Mesendoderm (in vitro differentiated cells): ENCODE data around the gene CCDC63.

ENCODE experiments used
- DNase-seq: peaks from one replicate; pipeline ENCODE4 v3.0.0; 2013
- H2AK5ac ChIP-seq: 2 replicates; pipeline ENCODE4 v1.6.1; 2013; ENCODE audit warnings: low read length, inconsistent platforms
- H2BK120ac ChIP-seq: 2 replicates; pipeline ENCODE4 v1.6.1; 2013; ENCODE audit warnings: low read depth, mild to moderate bottlenecking, low read length, moderate library complexity, mixed read lengths
- H2BK15ac ChIP-seq: replicated peaks from 2 replicates; pipeline ENCODE4 v1.6.1; 2013; ENCODE audit warnings: low read depth, mild to moderate bottlenecking, moderate library complexity
- H2BK5ac ChIP-seq: 2 replicates; pipeline ENCODE4 v1.6.1; 2013; ENCODE audit warnings: low read length, inconsistent platforms
- H3K18ac ChIP-seq: 2 replicates; pipeline ENCODE4 v1.6.1; 2013; ENCODE audit warnings: mild to moderate bottlenecking, low read length, mixed read lengths
- H3K23ac ChIP-seq: one replicate; pipeline ENCODE4 v1.6.1; 2013; ENCODE audit warnings: low read length
- H3K27ac ChIP-seq: 2 replicates; pipeline ENCODE4 v1.5.1; 2013; ENCODE audit warnings: low read depth, mild to moderate bottlenecking, inconsistent platforms, low read length, moderate library complexity
- H3K27me3 ChIP-seq: 2 replicates; pipeline ENCODE4 v1.6.1; 2013; ENCODE audit warnings: low read length, control low read depth, mild to moderate bottlenecking, inconsistent platforms; ENCODE audit not compliant: insufficient read depth, poor library complexity
- H3K36me3 ChIP-seq: 2 replicates; pipeline ENCODE4 v1.6.1; 2013; ENCODE audit warnings: low read length, inconsistent platforms; ENCODE audit not compliant: control insufficient read depth, insufficient read depth
- H3K4ac ChIP-seq: one replicate; pipeline ENCODE4 v1.6.1; 2013; ENCODE audit warnings: low read depth, mild to moderate bottlenecking, low read length, moderate library complexity
- H3K4me1 ChIP-seq: 2 replicates; pipeline ENCODE4 v1.6.1; 2013; ENCODE audit warnings: low read depth, low read length, inconsistent platforms; ENCODE audit not compliant: control insufficient read depth
- H3K4me2 ChIP-seq: 2 replicates; pipeline ENCODE4 v1.6.1; 2013; ENCODE audit warnings: low read length
- H3K4me3 ChIP-seq: 2 replicates; pipeline ENCODE4 v1.5.1; 2013; ENCODE audit warnings: mild to moderate bottlenecking, low read length
- H3K56ac ChIP-seq: one replicate; pipeline ENCODE4 v1.6.1; 2013; ENCODE audit warnings: low read length
- H3K79me1 ChIP-seq: 2 replicates; pipeline ENCODE4 v1.6.1; 2013; ENCODE audit warnings: low read length, inconsistent platforms
- H3K79me2 ChIP-seq: 2 replicates; pipeline ENCODE4 v1.6.1; 2013; ENCODE audit warnings: mild to moderate bottlenecking, low read length; ENCODE audit not compliant: control insufficient read depth, insufficient read depth
- H3K9ac ChIP-seq: 2 replicates; pipeline ENCODE4 v1.6.1; 2013; ENCODE audit warnings: low read length, inconsistent platforms
- H4K5ac ChIP-seq: one replicate; pipeline ENCODE4 v1.6.1; 2013; ENCODE audit warnings: low read length
- H4K8ac ChIP-seq: one replicate; pipeline ENCODE4 v1.6.1; 2013; ENCODE audit warnings: low read depth, mild to moderate bottlenecking, control low read depth, low read length, moderate library complexity
- WGBS: extraction: QIAGEN DNeasy Blood & Tissue Kit; methylation state at CpG from one replicate; pipeline ENCODE4 v1.1.7; 2013; ENCODE audit warnings: low lambda C conversion rate, missing lambda C conversion rate; ENCODE audit not compliant: insufficient coverage; ENCODE audit errors: extremely low coverage; 5-methylcytosine and 5-hydroxymethylcytosine counted together

CCDC63 gene

DNA sequence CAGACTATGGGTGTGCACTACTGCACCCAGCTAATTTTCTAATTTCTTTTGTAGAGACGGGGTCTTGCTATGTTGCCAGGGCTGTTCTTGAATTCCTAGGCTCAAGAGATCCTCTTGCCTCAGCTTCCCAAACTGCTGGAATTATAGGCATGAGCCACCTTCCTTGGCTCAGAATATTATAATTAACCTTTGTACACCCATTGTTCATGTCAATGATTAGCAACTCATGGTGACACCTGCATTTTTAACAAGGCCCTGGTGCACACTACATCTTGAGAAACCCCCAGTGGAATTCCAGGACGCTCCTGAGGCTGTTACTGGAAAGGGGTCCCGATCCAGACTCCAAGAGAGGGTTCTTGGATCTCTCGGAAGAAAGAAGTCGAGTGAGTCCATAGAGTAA, 28.3 kb upstream of the CCDC63 start:
- H3K79me2 ChIP-seq, result no peaks in the 10 kb centered on the region
- WGBS, result no CpG with 5 or more reads among the region's 5 CpGs
- H3K18ac ChIP-seq, result no peak overlapping the region
- no peak overlapping the region for H3K9ac ChIP-seq
- no peak overlapping the region for H2BK15ac ChIP-seq
- H2BK5ac ChIP-seq, result no peak overlapping the region
- H3K4me2 ChIP-seq, result no peak overlapping the region
- no peaks in the 10 kb centered on the region for H3K4me1 ChIP-seq
- H4K8ac ChIP-seq, result no peak overlapping the region
- no peak overlapping the region for H2AK5ac ChIP-seq
- DNase-seq, result no peak
- no peak overlapping the region for H3K4me3 ChIP-seq
- no peaks in the 10 kb centered on the region for H3K27me3 ChIP-seq
- no peaks in the 10 kb centered on the region for H3K79me1 ChIP-seq
- no peak overlapping the region for H2BK120ac ChIP-seq
- H3K4ac ChIP-seq, result no peak overlapping the region
- H3K56ac ChIP-seq, result no peak overlapping the region
- no peaks in the 10 kb centered on the region for H3K36me3 ChIP-seq
- no peak overlapping the region for H3K27ac ChIP-seq
- H3K23ac ChIP-seq, result no peak overlapping the region
- H4K5ac ChIP-seq, result no peak overlapping the region

DNA sequence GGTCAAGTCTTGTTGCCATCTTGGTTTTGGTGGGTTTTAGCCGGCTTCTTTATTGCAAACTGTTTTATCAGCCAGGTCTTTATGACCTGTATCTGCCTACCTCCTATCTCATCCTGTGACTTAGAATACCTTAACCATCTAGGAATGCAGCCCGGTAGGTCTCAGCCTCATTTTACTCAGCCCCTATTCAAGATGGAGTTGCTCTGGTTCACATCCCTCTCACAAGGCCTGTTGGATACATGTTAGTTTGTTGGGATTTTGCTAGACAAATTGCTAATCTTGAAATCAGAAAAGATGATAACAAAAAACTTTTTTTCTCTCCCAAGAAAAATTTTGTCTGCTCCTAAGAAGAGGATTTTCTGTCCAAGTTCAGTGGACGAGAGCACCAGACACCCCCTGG, 27.6 kb upstream of the CCDC63 start:
- H2BK15ac ChIP-seq, result no peak overlapping the region
- no peak overlapping the region for H2AK5ac ChIP-seq
- H2BK120ac ChIP-seq, result no peak overlapping the region
- no peaks in the 10 kb centered on the region for H3K27me3 ChIP-seq
- H3K4ac ChIP-seq, result no peak overlapping the region
- H3K18ac ChIP-seq, result no peak overlapping the region
- H3K9ac ChIP-seq, result no peak overlapping the region
- no peak overlapping the region for H3K4me2 ChIP-seq
- no peak overlapping the region for H3K4me3 ChIP-seq
- WGBS, result no CpG with 5 or more reads among the region's 3 CpGs
- DNase-seq, result no peak
- H3K79me2 ChIP-seq, result no peaks in the 10 kb centered on the region
- no peak overlapping the region for H3K23ac ChIP-seq
- H2BK5ac ChIP-seq, result no peak overlapping the region
- no peak overlapping the region for H4K5ac ChIP-seq
- no peak overlapping the region for H4K8ac ChIP-seq
- no peaks in the 10 kb centered on the region for H3K36me3 ChIP-seq
- H3K4me1 ChIP-seq, result no peaks in the 10 kb centered on the region
- H3K27ac ChIP-seq, result no peak overlapping the region
- no peak overlapping the region for H3K56ac ChIP-seq
- no peaks in the 10 kb centered on the region for H3K79me1 ChIP-seq

DNA sequence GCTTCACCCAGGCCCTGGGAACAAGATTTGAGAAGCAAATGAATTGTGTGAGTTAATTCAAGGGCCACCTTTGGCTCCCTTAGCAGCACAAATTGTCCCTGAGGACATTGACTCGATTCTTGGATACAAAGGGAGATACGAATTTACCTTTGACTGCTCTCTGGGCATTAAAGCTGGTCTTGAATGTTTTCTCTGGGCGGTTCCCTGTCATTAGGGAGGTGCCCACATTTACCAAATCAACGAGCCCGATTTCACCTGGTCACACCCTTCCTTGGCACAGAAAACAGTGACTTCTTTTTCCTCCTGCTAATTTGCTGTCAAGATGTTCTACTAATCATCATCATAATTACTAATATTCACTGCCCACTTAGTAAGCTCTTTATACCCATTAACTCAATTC, 27.1 kb upstream of the CCDC63 start:
- no peaks in the 10 kb centered on the region for H3K79me1 ChIP-seq
- H3K4me1 ChIP-seq, result no peaks in the 10 kb centered on the region
- no peak overlapping the region for H3K4ac ChIP-seq
- no peak overlapping the region for H2BK5ac ChIP-seq
- no CpG with 5 or more reads among the region's 5 CpGs for WGBS
- H3K27me3 ChIP-seq, result no peaks in the 10 kb centered on the region
- no peak overlapping the region for H3K56ac ChIP-seq
- H2BK15ac ChIP-seq, result no peak overlapping the region
- no peaks in the 10 kb centered on the region for H3K36me3 ChIP-seq
- no peak overlapping the region for H2BK120ac ChIP-seq
- no peak overlapping the region for H4K8ac ChIP-seq
- H3K4me2 ChIP-seq, result no peak overlapping the region
- H2AK5ac ChIP-seq, result no peak overlapping the region
- H3K9ac ChIP-seq, result no peak overlapping the region
- no peak overlapping the region for H3K23ac ChIP-seq
- H4K5ac ChIP-seq, result no peak overlapping the region
- no peak overlapping the region for H3K27ac ChIP-seq
- DNase-seq, result no peak
- no peak overlapping the region for H3K4me3 ChIP-seq
- no peak overlapping the region for H3K18ac ChIP-seq
- no peaks in the 10 kb centered on the region for H3K79me2 ChIP-seq

DNA sequence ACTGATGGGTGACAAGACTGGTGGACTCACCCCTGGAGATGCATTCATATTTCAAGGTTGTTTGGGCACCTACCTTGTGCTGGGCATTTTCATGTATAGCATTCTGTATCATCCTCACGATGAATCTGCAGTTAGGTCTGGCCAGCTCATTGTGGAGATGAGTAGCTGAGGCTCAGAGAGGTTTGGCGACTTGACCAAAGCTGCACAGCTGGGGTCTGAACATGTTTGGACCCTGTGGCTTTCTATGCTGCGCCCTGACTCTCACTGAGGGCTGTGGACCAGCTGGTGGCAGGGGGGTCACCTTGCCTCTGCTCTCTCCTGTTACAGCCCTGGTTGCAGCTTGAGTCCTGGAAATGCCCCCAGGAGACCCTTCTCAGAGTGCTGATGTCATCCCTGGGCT, 24.9 kb upstream of the CCDC63 start:
- Histone ChIP-seq H2BK5ac (no peak overlapping the region), H3K4me1 (no peaks in the 10 kb centered on the region), H3K23ac (no peak overlapping the region), H2BK120ac (no peak overlapping the region), H3K18ac (no peak overlapping the region), H3K4me3 (no peak overlapping the region), H3K36me3 (no peaks in the 10 kb centered on the region), H3K79me1 (no peaks in the 10 kb centered on the region), H3K27ac (no peak overlapping the region), H2BK15ac (no peak overlapping the region), H3K79me2 (no peaks in the 10 kb centered on the region), H3K9ac (no peak overlapping the region), H4K5ac (no peak overlapping the region), H3K56ac (no peak overlapping the region), H2AK5ac (no peak overlapping the region), H3K4ac (no peak overlapping the region), H3K4me2 (no peak overlapping the region), H4K8ac (no peak overlapping the region), H3K27me3 (no peaks in the 10 kb centered on the region)
- DNase-seq, result no peak
- no CpG with 5 or more reads among the region's 3 CpGs for WGBS

- H2BK5ac ChIP-seq, result no peak overlapping the region
- no peaks in the 10 kb centered on the region for H3K79me1 ChIP-seq
- no peaks in the 10 kb centered on the region for H3K27me3 ChIP-seq
- H3K36me3 ChIP-seq, result no peaks in the 10 kb centered on the region
- H3K4ac ChIP-seq, result no peak overlapping the region
- no peak overlapping the region for H3K27ac ChIP-seq
- H3K18ac ChIP-seq, result no peak overlapping the region
- no peak overlapping the region for H4K5ac ChIP-seq
- H3K4me3 ChIP-seq, result no peak overlapping the region
- no peak overlapping the region for H2BK15ac ChIP-seq
- H3K4me2 ChIP-seq, result no peak overlapping the region
- H3K23ac ChIP-seq, result no peak overlapping the region
- no peak overlapping the region for H2AK5ac ChIP-seq
- DNase-seq, result no peak
- no peak overlapping the region for H3K9ac ChIP-seq
- no peak overlapping the region for H4K8ac ChIP-seq
- no CpG with 5 or more reads among the region's 10 CpGs for WGBS
- no peaks in the 10 kb centered on the region for H3K79me2 ChIP-seq
- H3K56ac ChIP-seq, result no peak overlapping the region
- no peaks in the 10 kb centered on the region for H3K4me1 ChIP-seq
- no peak overlapping the region for H2BK120ac ChIP-seq
Measured at GRCh38 chr12:110822821-110823415, 23.9 kb upstream of the CCDC63 start.

DNA sequence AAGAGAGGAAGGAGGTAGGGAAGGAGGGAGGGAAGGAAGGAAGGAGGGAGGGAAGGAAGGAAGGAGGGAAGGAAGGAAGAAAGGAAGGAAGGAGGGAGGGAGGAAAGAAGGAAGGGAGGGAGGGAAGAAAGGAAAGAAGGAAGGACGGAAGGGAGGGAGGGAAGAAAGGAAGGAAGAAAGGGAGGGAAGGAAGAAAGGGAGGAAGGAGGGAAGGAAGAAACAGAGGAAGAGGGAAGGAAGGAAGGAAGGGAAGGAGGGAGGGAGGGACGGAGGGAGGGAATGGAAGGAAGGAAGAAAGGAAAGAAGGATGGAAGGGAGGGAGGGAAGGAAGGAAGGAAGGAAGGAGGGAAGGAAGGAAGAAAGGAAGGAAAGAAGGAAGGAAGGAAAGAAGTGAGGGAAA, 22.4 kb upstream of the CCDC63 start:
- H3K9ac ChIP-seq, result no peak overlapping the region
- no peak overlapping the region for H4K5ac ChIP-seq
- WGBS, result 100% methylated on average over 1 of the region's 2 CpGs
- no peak overlapping the region for H3K56ac ChIP-seq
- H2BK15ac ChIP-seq, result no peak overlapping the region
- H3K36me3 ChIP-seq, result no peaks in the 10 kb centered on the region
- no peak overlapping the region for H2AK5ac ChIP-seq
- H3K18ac ChIP-seq, result no peak overlapping the region
- H3K79me2 ChIP-seq, result no peaks in the 10 kb centered on the region
- no peak overlapping the region for H3K27ac ChIP-seq
- no peak overlapping the region for H3K4me2 ChIP-seq
- H2BK120ac ChIP-seq, result no peak overlapping the region
- H3K27me3 ChIP-seq, result no peaks in the 10 kb centered on the region
- no peak overlapping the region for H2BK5ac ChIP-seq
- DNase-seq, result no peak
- no peaks in the 10 kb centered on the region for H3K4me1 ChIP-seq
- no peaks in the 10 kb centered on the region for H3K79me1 ChIP-seq
- H3K23ac ChIP-seq, result no peak overlapping the region
- H3K4me3 ChIP-seq, result no peak overlapping the region
- H3K4ac ChIP-seq, result no peak overlapping the region
- H4K8ac ChIP-seq, result no peak overlapping the region
